Measurements from ENCODE around the gene RHOU.
A peak's percentile ranks its signal among the peaks of the same experiment; 100 is the strongest.

The RHOU gene

DNA sequence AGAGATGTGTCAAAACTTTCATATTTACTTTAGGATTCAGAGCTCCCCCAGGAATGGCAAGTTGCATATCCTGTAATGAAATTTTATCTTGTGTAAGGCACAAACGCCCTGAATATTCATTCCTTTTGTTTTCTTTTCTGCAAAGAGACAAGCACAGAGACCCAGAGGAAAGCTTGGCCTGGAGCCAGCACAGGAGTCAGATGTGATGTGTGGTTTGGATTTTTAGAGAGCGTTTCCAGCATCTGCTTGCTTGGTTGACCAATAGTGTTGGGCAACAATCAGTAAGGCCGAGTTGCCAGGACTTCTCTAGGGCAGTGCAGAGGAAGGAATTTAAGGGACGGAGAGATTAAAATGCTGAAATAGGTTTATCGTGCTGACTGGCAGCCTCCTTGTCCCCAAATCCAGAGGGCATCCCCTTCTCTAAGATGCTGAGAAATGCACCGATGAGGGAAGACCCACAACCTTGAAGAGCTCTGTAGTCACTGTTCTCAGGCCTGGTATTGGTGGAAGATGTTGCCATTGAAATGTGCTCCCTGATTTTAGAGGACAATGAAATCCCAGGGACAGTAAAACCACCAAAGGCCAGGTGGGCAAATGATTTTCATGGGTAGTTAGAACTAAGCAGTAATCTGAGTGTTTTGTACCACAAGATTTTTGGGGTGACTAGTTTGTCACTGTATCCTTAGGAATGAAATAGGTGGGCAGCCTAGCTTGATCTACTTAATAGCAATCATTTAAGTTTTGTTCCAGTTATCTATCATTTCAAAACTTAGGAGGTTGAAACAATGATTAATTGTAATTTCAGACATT is 37.9 kb upstream of the RHOU start:
- DNase-seq (ENCODE audit: low read depth), result no peak
- TF ChIP-seq CTCF (IDR thresholded peaks at IDR 0.05; ENCODE audit: control insufficient read depth, extremely low read depth, insufficient read depth), result no peak

GRCh38 chr1:228698017-228698329 is 37.3 kb upstream of the RHOU start:
- TF ChIP-seq CTCF (IDR thresholded peaks at IDR 0.05; ENCODE audit: control insufficient read depth, extremely low read depth, insufficient read depth), result no peak
- DNase-seq (ENCODE audit: low read depth), result no peak
- H3K4me3 ChIP-seq (ENCODE audit: low read depth, low read length), result no peak overlapping the region

More for the DNA sequence above, 37.9 kb upstream of the RHOU start:
- H3K4me3 ChIP-seq (ENCODE audit: low read depth, low read length), result no peak overlapping the region

- no peak overlapping the region for H3K4me3 ChIP-seq (ENCODE audit: low read depth, low read length)
- no peak for DNase-seq (ENCODE audit: low read depth)
- TF ChIP-seq CTCF (IDR thresholded peaks at IDR 0.05; ENCODE audit: control insufficient read depth, extremely low read depth, insufficient read depth), result no peak
Observed at GRCh38 chr1:228702433-228702832, 32.8 kb upstream of the RHOU start.

GRCh38 chr1:228706305-228706704 is 29.0 kb upstream of the RHOU start:
- DNase-seq (ENCODE audit: low read depth), result no peak
- H3K4me3 ChIP-seq (ENCODE audit: low read depth, low read length), result no peak overlapping the region
- TF ChIP-seq CTCF (IDR thresholded peaks at IDR 0.05; ENCODE audit: control insufficient read depth, extremely low read depth, insufficient read depth), result no peak

DNA sequence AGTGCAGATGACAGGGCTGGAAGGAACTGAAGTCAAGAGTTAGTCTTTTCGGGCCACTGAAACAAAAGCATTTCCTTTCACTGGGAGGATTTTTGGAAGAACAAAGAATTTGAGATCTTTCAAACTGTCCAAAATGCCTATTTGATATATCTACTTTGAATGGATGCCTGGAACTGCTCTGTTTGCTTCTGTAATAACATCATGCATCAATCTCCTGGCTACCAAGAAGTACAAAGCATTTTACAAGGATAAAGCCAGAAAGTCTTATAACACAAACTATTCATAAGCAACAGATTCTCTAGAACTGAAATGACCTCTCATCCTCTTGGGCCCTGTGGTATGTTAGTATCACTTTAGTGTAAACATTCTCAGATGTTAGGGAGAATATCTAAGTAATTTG is 18.2 kb upstream of the RHOU start:
- no peak for TF ChIP-seq CTCF (IDR thresholded peaks at IDR 0.05; ENCODE audit: control insufficient read depth, extremely low read depth, insufficient read depth)
- DNase-seq (ENCODE audit: low read depth), result no peak
- H3K4me3 ChIP-seq (ENCODE audit: low read depth, low read length), result no peak overlapping the region

- TF ChIP-seq CTCF (IDR thresholded peaks at IDR 0.05; ENCODE audit: control insufficient read depth, extremely low read depth, insufficient read depth), result no peak
- peak; percentile 97 for DNase-seq (ENCODE audit: low read depth)
- no peak overlapping the region for H3K4me3 ChIP-seq (ENCODE audit: low read depth, low read length)
Observed at GRCh38 chr1:228721407-228721806, 13.9 kb upstream of the RHOU start.

DNA sequence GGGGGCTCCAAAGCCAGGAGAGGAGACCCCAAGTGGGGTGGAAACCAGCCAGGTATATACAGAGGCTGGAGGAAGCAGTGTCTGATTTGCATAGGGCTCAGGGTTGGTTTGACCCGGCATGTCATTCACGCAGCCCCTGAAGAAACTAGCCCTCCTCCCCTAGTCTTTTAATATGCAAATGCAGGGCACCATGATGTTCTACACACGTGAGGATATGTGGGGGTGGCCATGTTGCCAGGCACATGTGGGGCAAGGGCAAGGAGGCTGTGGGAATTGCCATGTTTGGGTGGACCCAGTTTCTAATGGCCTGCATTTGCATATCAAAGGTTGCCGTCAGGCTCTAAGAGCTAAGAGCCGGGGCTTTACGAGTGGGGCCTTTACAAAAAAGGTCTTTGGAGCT is 12.0 kb upstream of the RHOU start:
- no peak for DNase-seq (ENCODE audit: low read depth)
- H3K4me3 ChIP-seq (ENCODE audit: low read depth, low read length), result no peak overlapping the region
- no peak for TF ChIP-seq CTCF (IDR thresholded peaks at IDR 0.05; ENCODE audit: control insufficient read depth, extremely low read depth, insufficient read depth)

All from LNCaP clone FGC (cell line).